Measurements from ENCODE around the gene ADARB2. TPM values are rescaled to one million over a fixed set of nuclear protein-coding genes. Genes with fewer than 3 reads are reported as not detected.

ADARB2 gene
- total RNA-seq, 1 donor from 2014 or later, result 0.80 TPM

DNA sequence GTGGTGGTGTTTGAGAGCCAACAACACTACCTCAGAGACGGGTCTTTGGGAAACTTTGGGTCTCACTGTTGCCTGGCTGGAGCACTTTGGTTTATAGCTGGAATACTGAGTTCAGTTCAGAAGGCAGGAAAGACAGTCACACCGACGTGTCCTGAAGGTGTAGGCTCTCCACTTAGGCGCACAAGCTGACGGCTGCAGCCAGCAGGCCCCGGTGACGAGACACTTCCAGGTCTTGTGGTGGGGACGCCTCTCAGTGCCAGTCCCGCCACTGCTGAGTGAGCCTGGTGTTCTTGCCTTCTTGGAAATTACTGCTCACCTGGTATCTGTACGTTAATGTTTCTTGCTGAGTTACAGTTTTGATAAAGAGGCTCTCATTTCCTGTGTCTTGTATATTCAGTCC is 607.1 kb downstream of the ADARB2 start:
- H3K4me3 ChIP-seq, result no peak overlapping the region
- H3K9me3 ChIP-seq, result no peaks in the 10 kb centered on the region
- TF ChIP-seq, protein P1, sequence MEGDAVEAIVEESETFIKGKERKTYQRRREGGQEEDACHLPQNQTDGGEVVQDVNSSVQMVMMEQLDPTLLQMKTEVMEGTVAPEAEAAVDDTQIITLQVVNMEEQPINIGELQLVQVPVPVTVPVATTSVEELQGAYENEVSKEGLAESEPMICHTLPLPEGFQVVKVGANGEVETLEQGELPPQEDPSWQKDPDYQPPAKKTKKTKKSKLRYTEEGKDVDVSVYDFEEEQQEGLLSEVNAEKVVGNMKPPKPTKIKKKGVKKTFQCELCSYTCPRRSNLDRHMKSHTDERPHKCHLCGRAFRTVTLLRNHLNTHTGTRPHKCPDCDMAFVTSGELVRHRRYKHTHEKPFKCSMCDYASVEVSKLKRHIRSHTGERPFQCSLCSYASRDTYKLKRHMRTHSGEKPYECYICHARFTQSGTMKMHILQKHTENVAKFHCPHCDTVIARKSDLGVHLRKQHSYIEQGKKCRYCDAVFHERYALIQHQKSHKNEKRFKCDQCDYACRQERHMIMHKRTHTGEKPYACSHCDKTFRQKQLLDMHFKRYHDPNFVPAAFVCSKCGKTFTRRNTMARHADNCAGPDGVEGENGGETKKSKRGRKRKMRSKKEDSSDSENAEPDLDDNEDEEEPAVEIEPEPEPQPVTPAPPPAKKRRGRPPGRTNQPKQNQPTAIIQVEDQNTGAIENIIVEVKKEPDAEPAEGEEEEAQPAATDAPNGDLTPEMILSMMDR (IDR thresholded peaks at IDR 0.05), result no peak
- H3K36me3 ChIP-seq, result peaks cover 67% of the 10 kb centered on the region
- H3K27me3 ChIP-seq (ENCODE audit: low read depth), result no peaks in the 10 kb centered on the region
- ATAC-seq, result no peak
- no peak overlapping the region for H3K27ac ChIP-seq
- H3K4me1 ChIP-seq, result no peaks in the 10 kb centered on the region
- no peak for DNase-seq
- intact Hi-C loops (cut with DNase I), result no loop called here

- intact Hi-C loops (cut with DNase I), result no loop called here
- ATAC-seq (no peak), DNase-seq (no peak)
- Histone ChIP-seq H3K4me1 (no peaks in the 10 kb centered on the region), H3K27me3 (ENCODE audit: low read depth) (no peaks in the 10 kb centered on the region), H3K9me3 (no peaks in the 10 kb centered on the region), H3K27ac (no peak overlapping the region), H3K4me3 (no peak overlapping the region), H3K36me3 (peaks cover 83% of the 10 kb centered on the region)
- TF ChIP-seq, protein P1 (IDR thresholded peaks at IDR 0.05), result no peak
These were observed 608.7 kb downstream of the ADARB2 start for GRCh38 chr10:1128649-1129048.

GRCh38 chr10:1128115-1128514 is 609.2 kb downstream of the ADARB2 start:
- Histone ChIP-seq H3K4me1 (no peaks in the 10 kb centered on the region), H3K9me3 (no peaks in the 10 kb centered on the region), H3K27ac (no peak overlapping the region), H3K27me3 (ENCODE audit: low read depth) (no peaks in the 10 kb centered on the region), H3K4me3 (no peak overlapping the region), H3K36me3 (peaks cover 88% of the 10 kb centered on the region)
- DNase-seq (no peak), ATAC-seq (no peak)
- intact Hi-C loops (cut with DNase I), result no loop called here
- TF ChIP-seq, protein P1 (IDR thresholded peaks at IDR 0.05), result no peak

DNA sequence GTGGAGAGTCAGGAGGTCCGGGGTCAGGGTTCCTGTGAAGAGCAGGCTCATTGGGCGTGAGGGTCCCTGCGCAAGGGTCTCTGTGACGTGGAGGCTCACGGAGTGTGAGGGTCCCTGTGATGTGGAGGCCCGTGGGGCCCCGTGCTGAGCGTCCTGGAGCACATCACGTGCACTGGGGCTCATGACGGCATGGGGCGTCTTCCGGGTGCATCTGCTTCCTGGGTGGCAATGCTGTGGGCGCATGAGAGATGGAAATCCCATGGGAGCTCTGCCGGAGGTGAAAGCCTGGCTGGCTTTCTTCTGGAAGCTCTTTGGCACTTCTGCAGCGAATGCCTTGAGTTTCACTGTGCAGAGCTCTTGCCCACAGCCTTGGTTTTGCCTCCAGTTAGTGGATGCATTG is 609.7 kb downstream of the ADARB2 start:
- TF ChIP-seq, protein P1 (IDR thresholded peaks at IDR 0.05), result no peak
- Histone ChIP-seq H3K9me3 (no peaks in the 10 kb centered on the region), H3K27ac (no peak overlapping the region), H3K4me3 (no peak overlapping the region), H3K4me1 (no peaks in the 10 kb centered on the region), H3K27me3 (ENCODE audit: low read depth) (no peaks in the 10 kb centered on the region), H3K36me3 (peaks cover 92% of the 10 kb centered on the region)
- intact Hi-C loops (cut with DNase I), result no loop called here
- DNase-seq (no peak), ATAC-seq (no peak)
